Gastroesophageal sphincter (tissue), 4 donors: ENCODE results near the gene CLEC19A. TPM values are rescaled to one million over a fixed set of nuclear protein-coding genes. Genes with fewer than 3 reads are reported as not detected.

ENCODE experiments used
- ATAC-seq: fragments of 150-250 bp; one replicate; pipeline ENCODE4 v1.9.1; 2016; ENCODE audit warnings: mild to moderate bottlenecking, moderate library complexity
- H3K27ac ChIP-seq, 4 donors: fragments of 200-600 bp; sonication (generic) in 3 of 4; 1 replicate in 3 of 4; 2 replicates in 1 of 4; pipeline ENCODE4 v1.5.1; 2016 to 2019
- H3K27me3 ChIP-seq: fragments of 200-600 bp; sonication (generic); one replicate; pipeline ENCODE4 v1.5.1; 2019
- H3K36me3 ChIP-seq, 2 donors: fragments of 200-600 bp; sonication (generic); one replicate each; pipeline ENCODE4 v1.5.1; 2019; ENCODE audit warnings: control low read depth in 1 of 2
- H3K4me1 ChIP-seq, 3 donors: fragments of 200-600 bp; sonication (generic); 1 replicate in 2 of 3; 2 replicates in 1 of 3; pipeline ENCODE4 v1.5.1; 2016 to 2019; ENCODE audit warnings: control low read depth in 2 of 3
- H3K4me3 ChIP-seq, 2 donors: fragments of 200-600 bp; sonication (generic); one replicate each; pipeline ENCODE4 v1.5.1; 2019; ENCODE audit warnings: mild to moderate bottlenecking in 1 of 2, moderate library complexity in 1 of 2
- H3K9me3 ChIP-seq, 3 donors: fragments of 200-600 bp; sonication (generic); one replicate each; pipeline ENCODE4 v1.5.1; 2017 to 2019; ENCODE audit warnings: control low read depth in 2 of 3
- EP300 ChIP-seq: sonication (generic); formaldehyde crosslinking; IDR thresholded peaks from one replicate; pipeline ENCODE4 v1.6.1; 2017; ENCODE audit warnings: antibody characterized with exemption, mild to moderate bottlenecking
- POLR2A ChIP-seq, 2 donors: fragments of 450-650 bp; IDR thresholded peaks; one replicate each; pipeline ENCODE4 v1.6.1; 2017; ENCODE audit warnings: antibody characterized with exemption in 2 of 2, mild to moderate bottlenecking in 2 of 2, moderate library complexity in 1 of 2
- POLR2AphosphoS5 ChIP-seq: sonication (generic); formaldehyde crosslinking; IDR thresholded peaks from one replicate; pipeline ENCODE4 v1.6.1; 2017; ENCODE audit warnings: antibody characterized with exemption
- WGBS, 2 donors: methylation state at CpG; one replicate each; pipeline ENCODE4 v1.1.5; 2018; ENCODE audit warnings: low coverage in 1 of 2; 5-methylcytosine and 5-hydroxymethylcytosine counted together
- total RNA-seq, 4 donors: library from RNA; depleted of rRNA; stranded (reverse); fragments of >200 nt; gene quantifications; one replicate each; pipeline ENCODE4 v1.1.0, GENCODE V29; 2016
- TF ChIP-seq, protein P1 (sequence below), 4 experiments: fragments of 200-600 bp in 2 of 4; fragments of 450-650 bp in 2 of 4; sonication (generic) in 1 of 4; IDR thresholded peaks; one replicate each; pipeline ENCODE4 v1.5.1; 2017 to 2019; ENCODE audit warnings: antibody characterized with exemption in 4 of 4, mild to moderate bottlenecking in 2 of 4, moderate library complexity in 2 of 4

Gene CLEC19A
- total RNA-seq, 4 donors from 2014 or later, result not detected

DNA sequence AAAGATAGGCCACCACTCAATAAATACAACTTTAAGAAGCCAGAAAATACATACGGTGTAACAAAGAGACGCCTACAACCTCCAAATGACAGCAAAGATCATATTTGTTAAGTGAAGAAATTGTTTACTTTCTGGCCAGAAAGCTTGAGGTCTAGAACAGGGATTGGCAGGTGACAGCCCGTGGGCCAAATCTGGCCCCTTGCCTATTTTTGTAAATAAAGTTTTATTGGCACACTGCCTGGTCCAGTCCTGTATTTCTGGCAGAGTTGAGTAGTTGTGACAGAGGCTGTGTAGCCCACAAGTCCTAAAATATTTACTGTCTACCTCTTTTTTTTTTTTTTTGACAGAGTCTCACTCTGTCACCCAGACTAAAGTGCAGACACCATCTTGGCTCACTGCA, 3.4 kb upstream of the CLEC19A start:
- H3K36me3 ChIP-seq, result no peaks in the 10 kb centered on the region
- 83 to 84% methylated on average over 3 of the region's 3 CpGs for WGBS, 2 donors
- H3K4me3 ChIP-seq, result no peak overlapping the region
- H3K9me3 ChIP-seq, result no peaks in the 10 kb centered on the region
- peaks cover 0 to 14% (median 0%) of the 10 kb centered on the region in 3 donors for H3K4me1 ChIP-seq
- H3K27me3 ChIP-seq, result no peaks in the 10 kb centered on the region
- TF ChIP-seq POLR2A (IDR thresholded peaks at IDR 0.05) (no peak), EP300 (no peak), POLR2AphosphoS5 (no peak)
- TF ChIP-seq, protein P1, sequence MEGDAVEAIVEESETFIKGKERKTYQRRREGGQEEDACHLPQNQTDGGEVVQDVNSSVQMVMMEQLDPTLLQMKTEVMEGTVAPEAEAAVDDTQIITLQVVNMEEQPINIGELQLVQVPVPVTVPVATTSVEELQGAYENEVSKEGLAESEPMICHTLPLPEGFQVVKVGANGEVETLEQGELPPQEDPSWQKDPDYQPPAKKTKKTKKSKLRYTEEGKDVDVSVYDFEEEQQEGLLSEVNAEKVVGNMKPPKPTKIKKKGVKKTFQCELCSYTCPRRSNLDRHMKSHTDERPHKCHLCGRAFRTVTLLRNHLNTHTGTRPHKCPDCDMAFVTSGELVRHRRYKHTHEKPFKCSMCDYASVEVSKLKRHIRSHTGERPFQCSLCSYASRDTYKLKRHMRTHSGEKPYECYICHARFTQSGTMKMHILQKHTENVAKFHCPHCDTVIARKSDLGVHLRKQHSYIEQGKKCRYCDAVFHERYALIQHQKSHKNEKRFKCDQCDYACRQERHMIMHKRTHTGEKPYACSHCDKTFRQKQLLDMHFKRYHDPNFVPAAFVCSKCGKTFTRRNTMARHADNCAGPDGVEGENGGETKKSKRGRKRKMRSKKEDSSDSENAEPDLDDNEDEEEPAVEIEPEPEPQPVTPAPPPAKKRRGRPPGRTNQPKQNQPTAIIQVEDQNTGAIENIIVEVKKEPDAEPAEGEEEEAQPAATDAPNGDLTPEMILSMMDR (IDR thresholded peaks at IDR 0.05), result no peak
- ATAC-seq, result no peak
- no peak overlapping the region for H3K27ac ChIP-seq

DNA sequence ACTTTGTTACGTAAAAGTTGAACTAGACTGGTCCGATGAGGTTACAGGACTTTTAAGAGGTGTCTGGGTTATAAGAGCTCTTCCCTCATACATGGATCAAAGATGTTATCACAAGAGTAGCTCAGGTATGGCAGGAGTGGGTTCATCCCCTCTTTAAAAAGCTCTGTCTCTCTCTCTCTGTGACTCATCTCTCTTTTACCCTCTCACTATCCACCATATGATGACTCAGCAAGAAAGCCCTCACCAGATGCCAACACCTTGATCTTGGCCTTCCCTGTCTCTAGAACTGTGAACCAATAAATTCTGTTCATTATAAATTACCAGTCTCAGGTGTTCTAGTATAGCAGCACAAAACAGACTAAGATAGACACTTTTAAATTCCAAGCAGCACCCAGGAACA, 1.9 kb upstream of the CLEC19A start:
- H3K27ac ChIP-seq, result no peak overlapping the region
- TF ChIP-seq POLR2A (IDR thresholded peaks at IDR 0.05) (no peak), POLR2AphosphoS5 (no peak), EP300 (no peak)
- TF ChIP-seq, protein P1 (IDR thresholded peaks at IDR 0.05), result no peak
- no peaks in the 10 kb centered on the region for H3K36me3 ChIP-seq
- no peak overlapping the region for H3K4me3 ChIP-seq
- peaks cover 0 to 14% (median 0%) of the 10 kb centered on the region in 3 donors for H3K4me1 ChIP-seq
- H3K27me3 ChIP-seq, result no peaks in the 10 kb centered on the region
- no peak for ATAC-seq
- H3K9me3 ChIP-seq, result peaks cover 0 to 4% (median 0%) of the 10 kb centered on the region in 3 donors
- 80 to 100% methylated on average over 2 of the region's 2 CpGs for WGBS, 2 donors

DNA sequence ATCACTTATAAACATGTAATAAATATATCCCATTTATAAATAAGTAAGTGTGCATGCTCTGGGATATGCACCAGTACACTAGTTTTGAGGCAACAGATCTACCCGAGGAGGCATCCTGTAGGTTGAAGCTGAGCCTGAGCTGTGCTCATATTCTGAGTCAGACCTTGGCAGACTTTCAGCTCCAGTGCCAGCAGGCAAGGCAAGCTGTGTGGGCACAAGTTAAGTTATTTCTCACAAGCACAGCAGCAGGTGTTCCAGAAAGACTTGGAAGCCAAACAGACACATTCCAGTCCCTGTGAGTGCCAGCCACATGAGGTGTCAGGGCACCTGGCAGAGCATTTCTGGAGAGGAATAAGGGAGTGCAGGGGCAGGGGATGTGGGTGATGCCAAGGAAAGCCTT, 1.3 kb upstream of the CLEC19A start:
- ATAC-seq, result peak; percentile 84
- TF ChIP-seq EP300, result no peak
- TF ChIP-seq, protein P1 (IDR thresholded peaks at IDR 0.05), result no peak
- TF ChIP-seq POLR2AphosphoS5, result peak; percentile 83
- no peak for TF ChIP-seq POLR2A (IDR thresholded peaks at IDR 0.05)
- peaks cover 0 to 4% (median 0%) of the 10 kb centered on the region in 3 donors for H3K9me3 ChIP-seq
- no peaks in the 10 kb centered on the region for H3K27me3 ChIP-seq
- no peak overlapping the region for H3K4me3 ChIP-seq
- H3K36me3 ChIP-seq, result no peaks in the 10 kb centered on the region
- peaks cover 0 to 14% (median 0%) of the 10 kb centered on the region in 3 donors for H3K4me1 ChIP-seq
- WGBS, 2 donors, result 20 to 83% methylated on average over 1 of the region's 1 CpG
- H3K27ac ChIP-seq, result no peak overlapping the region

DNA sequence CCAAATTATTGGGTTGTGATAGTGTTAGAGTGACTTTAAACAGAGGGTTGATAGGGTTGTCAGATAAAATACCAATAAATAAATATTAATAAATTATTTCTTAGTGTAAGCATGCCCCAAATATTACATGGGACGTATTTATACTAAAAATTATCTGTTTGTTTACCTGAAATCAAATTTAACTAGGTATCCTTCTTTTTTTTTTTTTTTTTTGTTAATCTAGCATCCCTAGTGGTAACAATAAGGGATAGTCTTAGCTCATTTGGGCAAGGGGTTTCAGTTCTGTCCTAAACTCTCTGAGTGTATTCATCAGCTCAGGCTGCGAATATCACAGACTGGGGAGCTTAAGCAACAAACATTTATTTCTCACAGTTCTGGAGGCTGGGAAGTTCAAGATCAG, 1.3 kb downstream of the CLEC19A start:
- H3K27ac ChIP-seq, result no peak overlapping the region
- TF ChIP-seq, protein P1 (IDR thresholded peaks at IDR 0.05), result no peak
- no peak for TF ChIP-seq POLR2A (IDR thresholded peaks at IDR 0.05)
- TF ChIP-seq POLR2AphosphoS5, result no peak
- no peak for TF ChIP-seq EP300
- H3K4me3 ChIP-seq, result no peak overlapping the region
- ATAC-seq, result no peak
- H3K36me3 ChIP-seq, result no peaks in the 10 kb centered on the region
- peaks cover 0 to 4% (median 0%) of the 10 kb centered on the region in 3 donors for H3K9me3 ChIP-seq
- no peaks in the 10 kb centered on the region for H3K27me3 ChIP-seq
- H3K4me1 ChIP-seq, result peaks cover 0 to 25% (median 0%) of the 10 kb centered on the region in 3 donors
- WGBS, 2 donors, result 63 to 83% methylated on average over 1 to 2 of the region's 2 CpGs

DNA sequence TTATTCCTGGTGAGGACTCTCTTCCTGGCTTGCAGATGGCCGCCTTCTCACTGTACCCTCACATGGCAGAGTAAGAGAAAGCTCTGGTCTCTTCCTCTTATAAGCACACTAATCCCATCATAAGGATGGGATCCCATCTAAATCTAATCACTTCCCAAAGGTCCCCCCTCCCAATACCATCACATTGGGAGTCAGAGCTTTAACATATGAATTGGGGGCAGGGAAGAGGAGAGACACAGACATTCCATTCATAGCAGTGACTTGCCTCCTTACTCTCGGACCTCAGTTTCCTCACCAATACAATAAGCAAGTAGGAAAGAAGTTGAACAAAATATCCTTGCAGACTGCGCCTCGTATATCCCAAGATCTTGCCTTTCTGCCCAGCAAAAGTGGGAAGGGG, 1.7 kb downstream of the CLEC19A start:
- Histone ChIP-seq H3K4me1 (peaks cover 0 to 25% (median 0%) of the 10 kb centered on the region in 3 donors), H3K36me3 (no peaks in the 10 kb centered on the region), H3K9me3 (peaks cover 0 to 4% (median 0%) of the 10 kb centered on the region in 3 donors), H3K4me3 (no peak overlapping the region), H3K27me3 (no peaks in the 10 kb centered on the region), H3K27ac (no peak overlapping the region)
- TF ChIP-seq POLR2A (IDR thresholded peaks at IDR 0.05) (no peak), EP300 (no peak), POLR2AphosphoS5 (no peak)
- TF ChIP-seq, protein P1 (IDR thresholded peaks at IDR 0.05), result no peak
- 75 to 78% methylated on average over 3 to 4 of the region's 4 CpGs for WGBS, 2 donors
- no peak for ATAC-seq
